Hematopoietic multipotent progenitor cell treated with erythropoietin and hydrocortisone succinate and interleukin-3 and kit ligand, for 17 days (in vitro differentiated cells): Measurements from ENCODE around the gene MYBPHL.
A peak's percentile ranks its signal among the peaks of the same experiment; 100 is the strongest.

Source experiments
- DNase-seq: peaks from one replicate; pipeline ENCODE4 v3.0.0-alpha.2; 2015; ENCODE audit warnings: low spot score

Gene MYBPHL

GRCh38 chr1:109264379-109264755, 42.4 kb downstream of the MYBPHL start:
- DNase-seq = no peak

- DNase-seq = peak; percentile 77
Observed at GRCh38 chr1:109263597-109264378, 43.0 kb downstream of the MYBPHL start.

- no peak for DNase-seq
Observed at GRCh38 chr1:109263234-109263596, 43.6 kb downstream of the MYBPHL start.

- no peak for DNase-seq
Observed at GRCh38 chr1:109262231-109263055, 44.4 kb downstream of the MYBPHL start.

- no peak for DNase-seq
Observed at GRCh38 chr1:109261578-109261977, 45.2 kb downstream of the MYBPHL start.

GRCh38 chr1:109261006-109261405, 45.8 kb downstream of the MYBPHL start:
- no peak for DNase-seq

- DNase-seq = no peak
Observed at GRCh38 chr1:109259674-109260557, 46.9 kb downstream of the MYBPHL start.

- no peak for DNase-seq
Observed at GRCh38 chr1:109258481-109259466, 48.0 kb downstream of the MYBPHL start.

- DNase-seq = no peak
Observed at GRCh38 chr1:109257682-109258421, 49.0 kb downstream of the MYBPHL start.

GRCh38 chr1:109256971-109257681, 49.7 kb downstream of the MYBPHL start:
- DNase-seq = no peak

GRCh38 chr1:109256085-109256484, 50.7 kb downstream of the MYBPHL start:
- DNase-seq = no peak

GRCh38 chr1:109255678-109256077, 51.1 kb downstream of the MYBPHL start:
- no peak for DNase-seq

- DNase-seq = no peak
Observed at GRCh38 chr1:109255097-109255651, 51.6 kb downstream of the MYBPHL start.

- no peak for DNase-seq
Observed at GRCh38 chr1:109254621-109255096, 52.2 kb downstream of the MYBPHL start.

- DNase-seq = no peak
Observed at GRCh38 chr1:109253803-109254620, 52.8 kb downstream of the MYBPHL start.

- no peak for DNase-seq
Observed at GRCh38 chr1:109252893-109253802, 53.7 kb downstream of the MYBPHL start.

- no peak for DNase-seq
Observed at GRCh38 chr1:109252167-109252892, 54.5 kb downstream of the MYBPHL start.
